Measurements from ENCODE around the gene EMILIN2.

The EMILIN2 gene

GRCh38 chr18:2948038-2948437 lies 101.2 kb downstream of the EMILIN2 start:
- DNase-seq (ENCODE audit: low read depth in 4 of 4, low spot score in 1 of 4), result no peak

DNA sequence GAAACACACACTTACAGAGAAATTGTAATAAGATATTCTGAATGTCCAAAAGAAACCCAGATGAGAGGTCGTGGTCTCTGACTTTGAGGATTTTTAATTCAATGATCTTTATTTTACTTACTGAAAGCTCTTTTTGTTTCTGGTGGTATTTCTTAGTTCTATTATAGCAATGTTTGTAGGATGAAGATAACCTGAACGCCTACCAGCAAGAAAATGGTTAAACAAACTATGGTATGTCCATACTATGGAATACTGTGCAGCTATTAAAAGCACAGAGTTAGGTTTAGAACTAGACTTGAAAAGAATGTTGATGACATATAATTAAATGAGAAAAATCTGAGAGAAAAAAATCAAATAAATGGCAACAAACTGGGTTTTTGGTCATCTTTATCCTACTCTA lies 105.8 kb downstream of the EMILIN2 start:
- DNase-seq (ENCODE audit: low read depth in 4 of 4, low spot score in 1 of 4), result no peak

- no peak for DNase-seq (ENCODE audit: low read depth in 4 of 4, low spot score in 1 of 4)
Measured at GRCh38 chr18:2953935-2954653, 107.3 kb downstream of the EMILIN2 start.

DNA sequence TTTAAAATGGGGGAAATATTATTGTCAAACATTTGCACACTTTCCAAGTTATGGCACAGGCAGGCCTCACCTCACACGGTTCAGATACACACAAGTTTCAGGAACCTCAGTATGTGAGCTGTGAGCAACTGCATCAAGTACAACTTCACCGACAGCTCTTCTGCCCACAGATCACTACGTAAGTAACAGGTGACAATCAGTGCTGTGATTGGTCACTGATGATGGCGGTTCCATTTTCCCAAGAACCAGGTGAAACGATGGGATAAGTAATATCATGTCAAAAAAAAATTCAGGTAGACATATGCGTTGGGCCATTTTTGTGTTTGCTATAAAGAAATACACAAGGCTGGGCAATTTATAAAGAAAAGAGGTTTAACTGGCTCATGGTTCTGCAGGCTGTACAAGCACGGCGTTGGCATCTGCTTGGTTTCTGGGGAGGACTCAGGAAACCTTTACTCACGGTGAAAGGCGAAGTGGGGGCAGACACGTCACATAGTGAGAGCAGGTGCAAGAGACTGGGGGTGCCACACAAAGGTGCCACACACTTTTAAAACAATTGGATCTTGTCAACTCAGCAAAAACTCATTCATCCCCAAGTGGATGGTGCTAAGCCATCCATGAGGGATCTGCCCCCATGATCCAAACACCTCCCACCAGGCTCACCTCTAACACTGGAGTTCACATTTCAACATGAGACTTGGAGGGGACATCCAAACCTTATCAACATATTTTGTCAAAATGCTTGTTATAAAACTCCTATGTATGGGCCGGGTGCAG lies 108.3 kb downstream of the EMILIN2 start:
- DNase-seq (ENCODE audit: low read depth in 4 of 4, low spot score in 1 of 4), result no peak

- DNase-seq (ENCODE audit: low read depth in 4 of 4, low spot score in 1 of 4), result no peak
Measured at GRCh38 chr18:2956056-2956455, 109.2 kb downstream of the EMILIN2 start.

DNA sequence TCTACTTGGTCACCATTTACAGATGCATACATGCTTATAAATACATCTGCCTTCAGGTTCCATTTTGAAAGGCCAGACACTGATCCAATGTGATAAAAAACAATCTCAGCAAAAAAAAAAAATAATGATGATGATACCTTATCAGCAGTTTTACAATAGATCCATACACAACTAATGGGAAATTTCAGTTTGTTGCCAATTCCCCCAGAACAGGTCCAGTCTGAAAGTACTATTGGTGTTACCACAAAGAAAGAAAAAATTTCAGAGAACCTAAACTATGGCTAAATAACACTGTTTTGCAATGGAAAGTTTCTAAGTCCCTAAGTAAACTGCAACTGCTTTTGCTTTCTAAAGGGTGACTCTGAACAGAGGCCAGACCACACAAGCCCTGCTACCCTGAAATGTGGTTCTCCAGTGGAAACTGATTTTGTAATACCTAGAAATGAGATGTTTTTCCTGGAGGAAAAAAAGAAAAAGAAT lies 112.1 kb downstream of the EMILIN2 start:
- DNase-seq (ENCODE audit: low read depth in 4 of 4, low spot score in 1 of 4), result no peak

GRCh38 chr18:2959341-2959740 lies 112.5 kb downstream of the EMILIN2 start:
- DNase-seq (ENCODE audit: low read depth in 4 of 4, low spot score in 1 of 4), result no peak

GRCh38 chr18:2960983-2961696 lies 114.3 kb downstream of the EMILIN2 start:
- no peak for DNase-seq (ENCODE audit: low read depth in 4 of 4, low spot score in 1 of 4)

GRCh38 chr18:2961821-2962220 lies 115.0 kb downstream of the EMILIN2 start:
- no peak for DNase-seq (ENCODE audit: low read depth in 4 of 4, low spot score in 1 of 4)

GRCh38 chr18:2963048-2963447 lies 116.2 kb downstream of the EMILIN2 start:
- no peak for DNase-seq (ENCODE audit: low read depth in 4 of 4, low spot score in 1 of 4)

DNA sequence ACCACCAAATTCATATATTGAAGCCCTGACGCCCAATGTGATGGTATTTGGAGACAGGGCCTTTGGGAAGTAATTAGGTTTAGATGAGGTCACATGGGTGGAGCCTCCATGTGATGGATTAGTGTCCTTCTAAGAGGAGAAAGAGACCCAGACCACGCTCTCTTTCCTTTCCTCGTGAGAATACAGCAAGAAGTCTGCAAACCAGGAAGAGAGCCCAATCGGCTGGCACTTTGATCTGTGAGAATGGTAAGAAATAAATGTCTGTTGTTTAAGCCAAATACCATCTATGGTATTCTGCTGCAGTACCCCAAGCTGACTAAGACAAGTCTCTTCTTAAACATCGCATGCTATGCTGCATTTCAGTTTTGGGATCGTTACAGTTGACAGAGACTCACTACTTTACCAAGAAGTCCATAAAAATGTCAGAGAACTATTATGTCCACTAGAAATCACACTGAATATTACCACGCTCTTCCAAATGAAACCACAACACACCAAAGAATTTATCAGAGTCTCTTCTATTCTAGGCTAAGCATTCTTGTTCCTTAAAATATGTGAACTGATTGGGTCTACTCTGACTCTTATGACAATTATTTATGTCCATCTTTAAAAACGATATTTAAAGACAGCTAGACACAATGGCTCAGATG lies 117.7 kb downstream of the EMILIN2 start:
- no peak for DNase-seq (ENCODE audit: low read depth in 4 of 4, low spot score in 1 of 4)
